Pancreas (tissue), 10 donors: ENCODE data around the gene B4GALNT2. TPM values are rescaled to one million over a fixed set of nuclear protein-coding genes. Genes with fewer than 3 reads are reported as not detected.
"Not testable (repeated sequence)": the region's sequence is repeated elsewhere in the genome, so short reads cannot be mapped to it uniquely, and the experiment has no call there.

Source experiments
- ATAC-seq, 4 donors: fragments of 200-7000 bp; cut with Tn5 transposase; one replicate each; pipeline versions ENCODE4 v1.8.0 to v1.9.1; 2020; ENCODE audit warnings: mild to moderate bottlenecking in 4 of 4, moderate library complexity in 4 of 4
- DNase-seq, 6 donors: peaks; one replicate each; pipeline ENCODE4 v3.0.0-alpha.2; 2020
- FAIRE-seq: peaks from 2 replicates; lab custom pipeline; 2012; peaks lifted over from hg19 to GRCh38; lab: Jason Lieb, UNC
- H3K27ac ChIP-seq, 4 donors: fragments of 200-600 bp; sonication (generic); 1 replicate in 3 of 4; 2 replicates in 1 of 4; pipeline versions ENCODE4 v1.5.0 to v1.8.0; 2020
- H3K27me3 ChIP-seq, 4 donors: fragments of 200-600 bp; one replicate each; pipeline ENCODE4 v1.8.0; 2021
- H3K36me3 ChIP-seq, 3 donors: fragments of 200-600 bp; sonication (generic) in 1 of 3; one replicate each; pipeline versions ENCODE4 v1.5.0 to v1.8.0; 2020 to 2021
- H3K4me1 ChIP-seq, 3 donors: fragments of 200-600 bp; one replicate each; pipeline ENCODE4 v1.8.0; 2021
- H3K4me3 ChIP-seq, 4 donors: fragments of 200-600 bp; sonication (generic) in 2 of 4; one replicate each; pipeline versions ENCODE4 v1.5.0 to v1.8.0; 2020 to 2021
- H3K9me3 ChIP-seq, 4 donors: fragments of 200-600 bp; one replicate each; pipeline ENCODE4 v1.8.0; 2021
- CTCF ChIP-seq, 4 donors: fragments of 200-600 bp; sonication (generic) in 3 of 4; IDR thresholded peaks; one replicate each; pipeline versions ENCODE4 v1.5.0 to v1.8.0; 2021; ENCODE audit warnings: antibody characterized with exemption in 4 of 4
- whole genome bisulfite sequencing, 2 donors: extraction: QIAGEN DNeasy Blood & Tissue Kit; methylation state at CpG; one replicate each; pipeline ENCODE4 v1.1.7; 2013; 5-methylcytosine and 5-hydroxymethylcytosine counted together
- intact Hi-C, 3 donors: fragments of 100-400 bp; cut with DNase I; formaldehyde crosslinking; loops; one replicate each; pipeline versions ENCODE4 v1.11.1 to v1.14.2; 2022
- polyA plus RNA-seq, 2 donors: library from polyadenylated mRNA; stranded (reverse); fragments of 200-250 nt; gene quantifications; one replicate each; pipeline ENCODE4 v1.2.3, GENCODE V29; 2013
- total RNA-seq, 6 donors: library from RNA; stranded (reverse); fragmentation: NEBNext Ultra II Directional in 4 of 6; extraction: Animal tissue kit (Norgen Biotek cat#: 25700) in 4 of 6; gene quantifications; one replicate each; pipeline versions ENCODE4 v1.2.1 to v1.2.4, GENCODE V29; 2021 to 2023
- donor health status: healthy with polysubstance abuse.
- donor health status: DM: no; HTN: no; CAD: no; lungs with moderate emphysema.
- donor health status: DM: no; HTN: no; CAD: no.
- donor health status: control.
- donor health status: control.
- donor health status: Bipolar disorder and iron deficiency.
- donor health status: DM: yes; HTN: yes; CAD: no.
- donor health status: DM: no; HTN: no; CAD: no.
- donor health status: DM: no; HTN: no; CAD: no.
- donor health status: DM: yes; HTN: yes; CAD: no.

Gene B4GALNT2
- total and polyA plus RNA-seq, 8 donors, result 0.03 TPM; not detected in 7

DNA sequence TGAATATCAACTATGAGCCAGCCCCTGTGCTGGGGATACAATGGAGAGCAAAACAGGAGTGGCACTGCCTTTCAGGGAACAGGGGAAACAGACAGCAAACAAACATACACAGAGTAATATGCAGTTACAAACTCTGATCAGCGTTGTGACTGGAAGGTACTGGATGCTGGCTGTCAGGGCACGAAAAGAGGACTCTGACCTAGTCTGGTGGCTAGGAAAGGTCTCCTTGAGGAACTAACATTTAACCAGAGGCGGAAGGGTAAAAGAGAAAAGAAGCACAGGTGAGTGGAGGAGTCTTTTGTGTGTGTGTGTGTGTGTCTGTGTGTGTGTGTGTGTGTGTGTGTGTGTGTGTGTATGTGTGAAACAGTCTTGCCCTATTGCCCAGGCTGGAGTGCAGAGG is 12.4 kb upstream of the B4GALNT2 start:
- FAIRE-seq (no peak), DNase-seq (no peak), ATAC-seq (no peak)
- Histone ChIP-seq H3K9me3 (no peaks in the 10 kb centered on the region), H3K4me3 (no peak overlapping the region), H3K27me3 (peaks cover 0 to 20% (median 0%) of the 10 kb centered on the region in 4 donors), H3K4me1 (no peaks in the 10 kb centered on the region), H3K27ac (no peak overlapping the region), H3K36me3 (no peaks in the 10 kb centered on the region)
- WGBS, 2 donors, result 65 to 74% methylated on average over 3 of the region's 3 CpGs
- intact Hi-C loops, result no loop called here
- TF ChIP-seq CTCF (IDR thresholded peaks at IDR 0.05), result no peak

GRCh38 chr17:49121696-49122292 is 10.8 kb upstream of the B4GALNT2 start:
- no peaks in the 10 kb centered on the region for H3K36me3 ChIP-seq
- no peak for FAIRE-seq
- H3K4me1 ChIP-seq, result peaks cover 0 to 3% (median 0%) of the 10 kb centered on the region in 3 donors
- intact Hi-C loops, result no loop called here
- no peak overlapping the region for H3K4me3 ChIP-seq
- DNase-seq, result no peak
- H3K27ac ChIP-seq, result no peak overlapping the region
- WGBS, 2 donors, result 80 to 88% methylated on average over 6 of the region's 6 CpGs
- TF ChIP-seq CTCF (IDR thresholded peaks at IDR 0.05), result no peak
- peaks cover 0 to 20% (median 0%) of the 10 kb centered on the region in 4 donors for H3K27me3 ChIP-seq
- no peak for ATAC-seq
- no peaks in the 10 kb centered on the region for H3K9me3 ChIP-seq

GRCh38 chr17:49122566-49122965 is 10.0 kb upstream of the B4GALNT2 start:
- H3K27ac ChIP-seq, result no peak overlapping the region
- H3K4me1 ChIP-seq, result peaks cover 0 to 9% (median 0%) of the 10 kb centered on the region in 3 donors
- DNase-seq (no peak), ATAC-seq (no peak), FAIRE-seq (no peak)
- 80 to 89% methylated on average over 4 of the region's 4 CpGs for WGBS, 2 donors
- H3K27me3 ChIP-seq, result peaks cover 0 to 20% (median 0%) of the 10 kb centered on the region in 4 donors
- no peaks in the 10 kb centered on the region for H3K36me3 ChIP-seq
- no peak for TF ChIP-seq CTCF (IDR thresholded peaks at IDR 0.05)
- intact Hi-C loops, result no loop called here
- H3K9me3 ChIP-seq, result no peaks in the 10 kb centered on the region
- H3K4me3 ChIP-seq, result no peak overlapping the region

- Histone ChIP-seq H3K4me1 (peaks cover 0 to 9% (median 0%) of the 10 kb centered on the region in 3 donors), H3K27me3 (peaks cover 0 to 20% (median 0%) of the 10 kb centered on the region in 4 donors), H3K27ac (no peak overlapping the region), H3K36me3 (no peaks in the 10 kb centered on the region), H3K9me3 (no peaks in the 10 kb centered on the region), H3K4me3 (no peak overlapping the region)
- no peak for DNase-seq
- intact Hi-C loops, result no loop called here
- FAIRE-seq, result no peak
- TF ChIP-seq CTCF (IDR thresholded peaks at IDR 0.05), result no peak
- ATAC-seq, result no peak
- 53 to 56% methylated on average over 1 of the region's 1 CpG for WGBS, 2 donors
These were observed 9.5 kb upstream of the B4GALNT2 start for GRCh38 chr17:49123061-49123460.

- no peak overlapping the region for H3K4me3 ChIP-seq
- peaks cover 0 to 9% (median 0%) of the 10 kb centered on the region in 3 donors for H3K4me1 ChIP-seq
- TF ChIP-seq CTCF (IDR thresholded peaks at IDR 0.05), result no peak
- 89 to 92% methylated on average over 13 to 32 of the region's 32 CpGs for WGBS, 2 donors
- peaks cover 0 to 20% (median 0%) of the 10 kb centered on the region in 4 donors for H3K27me3 ChIP-seq
- ATAC-seq (no peak), DNase-seq (peak in 2 of 6 donors; percentile 31 to 44), FAIRE-seq (no peak)
- H3K27ac ChIP-seq, result no peak overlapping the region
- intact Hi-C loops, result no loop called here
- H3K36me3 ChIP-seq, result no peaks in the 10 kb centered on the region
- H3K9me3 ChIP-seq, result no peaks in the 10 kb centered on the region
These were observed 7.1 kb upstream of the B4GALNT2 start for GRCh38 chr17:49125449-49125848.

DNA sequence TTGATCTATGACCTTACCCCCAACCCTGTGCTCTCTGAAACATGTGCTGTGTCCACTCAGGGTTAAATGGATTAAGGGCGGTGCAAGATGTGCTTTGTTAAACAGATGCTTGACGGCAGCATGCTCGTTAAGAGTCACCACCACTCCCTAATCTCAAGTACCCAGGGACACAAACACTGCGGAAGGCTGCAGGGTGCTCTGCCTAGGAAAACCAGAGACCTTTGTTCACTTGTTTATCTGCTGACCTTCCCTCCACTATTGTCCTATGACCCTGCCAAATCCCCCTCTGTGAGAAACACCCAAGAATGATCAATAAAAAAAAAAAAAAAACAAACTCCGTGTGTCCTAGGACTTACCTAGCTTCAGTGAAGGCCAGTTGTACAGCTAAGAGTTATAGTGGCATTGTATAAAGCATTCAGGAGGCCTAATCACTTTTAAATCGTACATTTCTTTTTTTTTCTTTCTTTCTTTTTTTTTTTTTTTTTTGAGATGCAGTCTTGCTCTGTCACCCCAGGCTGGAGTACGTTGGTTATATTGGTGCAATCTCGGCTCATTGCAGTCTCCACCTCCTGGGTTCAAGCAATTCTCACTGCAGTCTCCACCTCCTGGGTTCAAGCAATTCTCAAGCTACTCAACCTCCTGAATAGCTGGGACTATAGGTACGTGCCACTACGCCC is 6.2 kb upstream of the B4GALNT2 start:
- WGBS, 2 donors, result 40 to 41% methylated on average over 10 of the region's 10 CpGs
- H3K36me3 ChIP-seq, H3K27ac ChIP-seq, H3K9me3 ChIP-seq, DNase-seq, intact Hi-C loops, H3K4me3 ChIP-seq, FAIRE-seq, H3K4me1 ChIP-seq: not testable (repeated sequence)
- H3K27me3 ChIP-seq, result peaks cover 0 to 28% (median 0%) of the 10 kb centered on the region in 4 donors
- peak in 1 of 4 donors; percentile 43 for ATAC-seq

DNA sequence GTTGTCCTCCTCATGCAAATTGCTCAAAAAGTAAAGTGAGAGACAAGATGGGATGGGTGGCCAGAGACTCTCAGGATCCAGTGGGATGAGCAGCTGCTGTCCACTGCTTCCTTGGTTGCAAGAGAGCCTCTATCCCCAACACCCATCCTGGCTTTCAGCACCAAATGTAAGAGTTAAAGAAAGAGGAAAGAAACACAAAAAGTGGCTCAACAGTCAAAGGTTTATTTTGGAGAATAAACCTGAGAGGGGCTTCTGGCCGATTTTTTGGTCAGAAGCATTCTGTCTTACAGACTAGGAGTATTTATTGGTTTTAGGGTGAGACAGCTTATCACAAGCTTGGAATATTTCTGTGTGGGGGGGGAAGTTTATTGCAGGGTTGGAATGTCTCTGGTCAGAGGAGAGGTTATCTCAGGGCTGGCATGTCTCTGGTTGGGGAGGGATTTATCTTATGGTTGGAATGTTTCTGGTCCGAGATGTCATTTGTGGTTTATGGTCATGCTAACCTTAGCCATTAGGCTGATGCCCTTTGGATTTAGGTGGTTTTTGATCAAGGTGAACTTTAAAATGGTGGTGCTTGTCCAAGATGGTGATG is 3.1 kb upstream of the B4GALNT2 start:
- WGBS, 2 donors, result 41 to 64% methylated on average over 2 of the region's 2 CpGs
- H3K27me3 ChIP-seq, result peaks cover 0 to 37% (median 6%) of the 10 kb centered on the region in 4 donors
- H3K4me3 ChIP-seq, H3K27ac ChIP-seq, H3K4me1 ChIP-seq, intact Hi-C loops, ATAC-seq, H3K9me3 ChIP-seq, H3K36me3 ChIP-seq, FAIRE-seq, DNase-seq: not testable (repeated sequence)
